Stomach smooth muscle (tissue), 2 donors: Measurements from ENCODE around the gene NRXN3.

Source experiments
- H3K27ac ChIP-seq: one replicate; pipeline ENCODE4 v1.7.0; 2013; ENCODE audit warnings: mild to moderate bottlenecking, low read length, inconsistent platforms
- H3K27me3 ChIP-seq, 2 donors: one replicate each; pipeline ENCODE4 v1.7.0; 2013; ENCODE audit warnings: low read length in 2 of 2; ENCODE audit not compliant: insufficient read depth in 2 of 2, control insufficient read depth in 1 of 2
- H3K36me3 ChIP-seq, 2 donors: one replicate each; pipeline ENCODE4 v1.7.0; 2013; ENCODE audit warnings: low read length in 2 of 2; ENCODE audit not compliant: control insufficient read depth in 2 of 2, insufficient read depth in 2 of 2
- H3K4me1 ChIP-seq: one replicate; pipeline ENCODE4 v1.7.0; 2013; ENCODE audit warnings: low read length; ENCODE audit not compliant: control insufficient read depth, insufficient read depth
- H3K4me3 ChIP-seq, 2 donors: one replicate each; pipeline ENCODE4 v1.7.0; 2013; ENCODE audit warnings: low read length in 2 of 2
- H3K9ac ChIP-seq, 2 donors: one replicate each; pipeline ENCODE4 v1.7.0; 2013; ENCODE audit warnings: low read length in 2 of 2, mild to moderate bottlenecking in 1 of 2
- H3K9me3 ChIP-seq, 2 donors: one replicate each; pipeline ENCODE4 v1.7.0; 2013; ENCODE audit warnings: low read length in 2 of 2; ENCODE audit not compliant: control insufficient read depth in 2 of 2
- donor health status: healthy.
- donor health status: Pancreatic carcinoma.

The NRXN3 gene

DNA sequence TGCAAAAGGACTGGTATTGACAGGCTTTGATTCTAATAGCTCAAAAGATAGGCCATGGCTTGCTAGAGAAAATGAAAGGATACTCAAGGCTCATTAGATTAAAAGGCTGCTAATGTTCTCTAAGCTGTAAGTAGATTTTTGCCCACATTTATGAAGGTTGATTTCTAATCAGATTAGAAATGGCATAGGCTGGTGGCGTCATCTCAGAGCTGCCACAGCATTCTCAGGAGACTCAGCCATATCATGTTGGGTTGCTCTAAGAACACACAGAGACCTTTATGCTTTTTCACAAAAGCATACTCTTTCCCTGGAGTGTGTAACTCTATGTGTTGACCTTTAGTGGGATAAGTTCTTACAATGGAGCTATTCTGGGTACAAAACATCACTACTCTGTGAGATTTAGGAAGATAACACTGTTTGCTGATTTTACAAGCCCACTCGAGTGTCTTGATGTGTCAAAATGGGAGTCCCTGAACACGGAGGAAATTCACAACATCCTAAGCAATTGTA lies 576.0 kb downstream of the NRXN3 start:
- Histone ChIP-seq H3K36me3 (no peaks in the 10 kb centered on the region), H3K4me1 (no peaks in the 10 kb centered on the region), H3K4me3 (no peak overlapping the region), H3K27ac (no peak overlapping the region), H3K9me3 (no peaks in the 10 kb centered on the region), H3K9ac (no peak overlapping the region), H3K27me3 (no peaks in the 10 kb centered on the region)

- no peaks in the 10 kb centered on the region for H3K4me1 ChIP-seq
- H3K9me3 ChIP-seq = no peaks in the 10 kb centered on the region
- H3K4me3 ChIP-seq = no peak overlapping the region
- H3K27ac ChIP-seq = no peak overlapping the region
- no peaks in the 10 kb centered on the region for H3K36me3 ChIP-seq
- no peaks in the 10 kb centered on the region for H3K27me3 ChIP-seq
- H3K9ac ChIP-seq = no peak overlapping the region
Measured at GRCh38 chr14:78747813-78748212, 577.6 kb downstream of the NRXN3 start.

- no peaks in the 10 kb centered on the region for H3K36me3 ChIP-seq
- H3K9ac ChIP-seq = no peak overlapping the region
- no peaks in the 10 kb centered on the region for H3K4me1 ChIP-seq
- H3K9me3 ChIP-seq = no peaks in the 10 kb centered on the region
- no peak overlapping the region for H3K4me3 ChIP-seq
- H3K27me3 ChIP-seq = no peaks in the 10 kb centered on the region
- no peak overlapping the region for H3K27ac ChIP-seq
Measured at GRCh38 chr14:78752518-78753188, 582.5 kb downstream of the NRXN3 start.

DNA sequence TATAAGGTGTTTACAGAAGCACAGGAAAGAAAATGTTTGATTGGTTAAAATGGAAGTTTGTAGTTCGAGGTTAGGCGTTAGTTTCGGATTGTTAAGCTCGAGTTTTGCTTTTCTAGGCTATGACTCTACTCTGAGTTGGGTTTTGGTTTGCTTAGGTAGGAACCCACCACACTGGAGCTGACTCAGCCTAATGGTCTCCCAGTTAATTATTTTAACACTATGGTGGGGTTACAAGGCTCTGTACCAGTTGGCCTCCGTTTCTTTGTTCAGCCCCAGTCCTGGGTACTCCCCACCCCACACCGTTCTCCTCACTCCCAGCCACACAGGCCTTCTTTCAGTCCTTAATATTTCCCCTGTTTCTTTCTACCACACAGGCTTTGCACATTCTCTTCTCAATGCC lies 583.9 kb downstream of the NRXN3 start:
- no peak overlapping the region for H3K4me3 ChIP-seq
- H3K4me1 ChIP-seq = no peaks in the 10 kb centered on the region
- no peaks in the 10 kb centered on the region for H3K27me3 ChIP-seq
- H3K9ac ChIP-seq = no peak overlapping the region
- H3K36me3 ChIP-seq = no peaks in the 10 kb centered on the region
- no peak overlapping the region for H3K27ac ChIP-seq
- no peaks in the 10 kb centered on the region for H3K9me3 ChIP-seq

DNA sequence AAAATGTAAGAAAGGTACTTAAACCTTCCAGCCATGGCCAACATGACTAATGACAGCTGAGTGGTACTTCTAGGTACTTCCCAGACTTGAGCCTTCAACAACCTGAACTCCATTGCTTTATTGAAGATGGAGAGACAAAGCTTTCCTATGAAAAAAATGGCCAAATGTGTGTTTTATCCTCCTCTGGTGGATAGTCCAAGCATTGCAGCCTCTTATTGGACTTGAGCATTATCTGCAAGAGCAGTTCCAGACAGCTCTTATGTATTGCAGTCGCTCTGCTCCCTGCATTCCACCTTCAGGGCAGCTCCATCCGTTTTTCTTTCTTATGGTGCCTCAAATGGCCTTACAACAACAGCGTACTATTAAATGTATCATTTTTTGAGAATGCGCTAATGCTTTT lies 588.2 kb downstream of the NRXN3 start:
- Histone ChIP-seq H3K36me3 (no peaks in the 10 kb centered on the region), H3K9me3 (no peaks in the 10 kb centered on the region), H3K4me1 (no peaks in the 10 kb centered on the region), H3K27ac (no peak overlapping the region), H3K9ac (no peak overlapping the region), H3K27me3 (no peaks in the 10 kb centered on the region), H3K4me3 (no peak overlapping the region)

DNA sequence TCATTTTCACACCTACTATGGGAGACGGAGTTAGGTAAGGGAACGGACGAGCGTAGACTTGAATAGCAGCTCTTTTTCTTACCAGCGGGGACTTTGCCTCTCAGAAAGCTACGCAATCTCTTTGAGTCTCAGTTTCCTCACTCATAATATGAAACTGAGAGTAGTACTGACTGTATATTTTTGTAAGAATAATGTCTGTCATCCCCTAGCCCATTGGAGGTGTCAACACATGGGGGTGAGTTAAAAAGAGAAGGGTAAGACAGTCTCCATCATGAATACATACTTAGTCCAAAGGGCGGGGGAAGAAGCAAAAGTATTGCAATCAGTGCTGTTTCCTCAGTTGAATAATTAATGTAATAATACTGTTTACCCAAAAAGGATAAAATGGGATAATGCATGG lies 592.2 kb downstream of the NRXN3 start:
- H3K4me3 ChIP-seq = no peak overlapping the region
- no peaks in the 10 kb centered on the region for H3K9me3 ChIP-seq
- H3K9ac ChIP-seq = no peak overlapping the region
- H3K27me3 ChIP-seq = no peaks in the 10 kb centered on the region
- H3K36me3 ChIP-seq = no peaks in the 10 kb centered on the region
- H3K4me1 ChIP-seq = no peaks in the 10 kb centered on the region
- H3K27ac ChIP-seq = no peak overlapping the region

GRCh38 chr14:78763746-78764145 lies 593.6 kb downstream of the NRXN3 start:
- H3K9me3 ChIP-seq = no peaks in the 10 kb centered on the region
- H3K4me3 ChIP-seq = no peak overlapping the region
- no peaks in the 10 kb centered on the region for H3K4me1 ChIP-seq
- no peaks in the 10 kb centered on the region for H3K27me3 ChIP-seq
- no peak overlapping the region for H3K27ac ChIP-seq
- no peak overlapping the region for H3K9ac ChIP-seq
- H3K36me3 ChIP-seq = no peaks in the 10 kb centered on the region

- no peak overlapping the region for H3K27ac ChIP-seq
- H3K9me3 ChIP-seq = no peaks in the 10 kb centered on the region
- no peaks in the 10 kb centered on the region for H3K4me1 ChIP-seq
- no peak overlapping the region for H3K9ac ChIP-seq
- H3K4me3 ChIP-seq = no peak overlapping the region
- no peaks in the 10 kb centered on the region for H3K27me3 ChIP-seq
- no peaks in the 10 kb centered on the region for H3K36me3 ChIP-seq
Measured at GRCh38 chr14:78764240-78764639, 594.1 kb downstream of the NRXN3 start.

- no peaks in the 10 kb centered on the region for H3K4me1 ChIP-seq
- H3K9ac ChIP-seq = no peak overlapping the region
Measured at GRCh38 chr14:78764645-78765044, 594.5 kb downstream of the NRXN3 start.

DNA sequence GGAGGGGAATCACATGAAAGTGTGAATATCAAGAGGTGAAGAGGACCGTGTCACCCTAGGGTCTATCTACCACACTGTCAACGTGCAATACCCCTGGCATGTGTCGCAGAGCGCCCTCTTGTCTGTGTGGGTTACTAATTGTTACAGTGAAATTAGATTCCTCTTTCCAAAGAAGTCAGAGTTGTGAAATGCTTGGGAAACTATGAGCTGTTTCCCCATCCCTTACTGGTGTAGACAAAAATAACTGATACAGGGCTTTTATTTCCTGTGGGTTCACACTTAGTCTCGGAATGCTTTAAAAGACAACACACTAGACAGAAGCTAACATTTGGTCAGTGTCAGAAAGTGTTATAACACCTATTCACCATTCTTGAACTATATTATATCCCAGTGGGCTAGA lies 597.3 kb downstream of the NRXN3 start:
- no peak overlapping the region for H3K4me3 ChIP-seq
- no peaks in the 10 kb centered on the region for H3K4me1 ChIP-seq
- H3K27ac ChIP-seq = no peak overlapping the region
- no peaks in the 10 kb centered on the region for H3K27me3 ChIP-seq
- H3K9ac ChIP-seq = no peak overlapping the region
- H3K9me3 ChIP-seq = no peaks in the 10 kb centered on the region
- no peaks in the 10 kb centered on the region for H3K36me3 ChIP-seq

More at GRCh38 chr14:78764645-78765044, 594.5 kb downstream of the NRXN3 start:
- Histone ChIP-seq H3K4me3 (no peak overlapping the region), H3K27ac (no peak overlapping the region), H3K27me3 (no peaks in the 10 kb centered on the region), H3K9me3 (no peaks in the 10 kb centered on the region), H3K36me3 (no peaks in the 10 kb centered on the region)

DNA sequence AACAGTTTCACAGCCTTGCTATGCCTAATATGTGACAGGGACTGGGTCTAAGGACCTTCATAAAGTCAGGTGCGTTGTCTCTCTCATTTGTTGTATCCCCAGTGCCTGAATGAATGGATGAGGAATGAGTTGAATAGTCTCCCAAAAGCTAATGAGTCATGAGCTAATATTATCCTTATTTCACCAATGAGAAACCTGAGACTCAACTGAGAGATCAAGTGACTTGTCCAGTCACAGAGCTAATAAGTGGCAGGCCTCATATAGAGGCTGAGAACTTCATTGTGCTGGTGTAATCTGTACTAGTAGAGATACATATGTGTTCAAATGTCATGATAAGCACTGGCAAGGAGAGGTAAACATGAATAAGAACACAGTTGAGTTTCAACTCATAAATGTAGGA lies 612.4 kb downstream of the NRXN3 start:
- no peak overlapping the region for H3K27ac ChIP-seq
- H3K9me3 ChIP-seq = no peaks in the 10 kb centered on the region
- H3K27me3 ChIP-seq = no peaks in the 10 kb centered on the region
- H3K9ac ChIP-seq = no peak overlapping the region
- no peaks in the 10 kb centered on the region for H3K36me3 ChIP-seq
- no peak overlapping the region for H3K4me3 ChIP-seq
- H3K4me1 ChIP-seq = no peaks in the 10 kb centered on the region
